OCI-LY1 (cell line): ENCODE results near the gene UST.

Source experiments
- H2AFZ ChIP-seq: fragments of 200-600 bp; sonication (generic), shearing (Covaris generic); 2 replicates; pipeline ENCODE4 v1.6.0; 2014; ENCODE audit warnings: antibody characterized with exemption, mild to moderate bottlenecking, low read length
- H3F3A ChIP-seq: fragments of 200-600 bp; sonication (generic), shearing (Covaris generic); 2 replicates; pipeline ENCODE4 v1.6.0; 2014; ENCODE audit warnings: mild to moderate bottlenecking, antibody characterized with exemption, low read length, moderate library complexity; ENCODE audit not compliant: insufficient read depth
- H3K27ac ChIP-seq: fragments of 200-600 bp; sonication (generic); 2 replicates; pipeline ENCODE4 v1.5.1; 2014; ENCODE audit warnings: low read length, mixed run types, mild to moderate bottlenecking, low read depth; ENCODE audit not compliant: poor library complexity, severe bottlenecking
- H3K27me3 ChIP-seq: fragments of 200-600 bp; sonication (generic); 2 replicates; pipeline ENCODE4 v1.6.0; 2014; ENCODE audit warnings: antibody characterized with exemption, mild to moderate bottlenecking, low read length, moderate library complexity; ENCODE audit not compliant: insufficient read depth
- H3K36me3 ChIP-seq: fragments of 200-600 bp; sonication (generic); 2 replicates; pipeline ENCODE4 v1.6.1; 2014; ENCODE audit warnings: mild to moderate bottlenecking, antibody characterized with exemption, low read length, moderate library complexity, mixed read lengths; ENCODE audit not compliant: insufficient read depth
- H3K4me1 ChIP-seq: fragments of 200-600 bp; sonication (generic); 2 replicates; pipeline ENCODE4 v1.5.1; 2014; ENCODE audit warnings: mild to moderate bottlenecking, low read length, moderate library complexity; ENCODE audit not compliant: insufficient read depth, severe bottlenecking
- H3K4me2 ChIP-seq: fragments of 200-600 bp; sonication (generic), shearing (Covaris generic); 2 replicates; pipeline ENCODE4 v1.6.1; 2014; ENCODE audit warnings: low read length
- H3K4me3 ChIP-seq: fragments of 200-600 bp; sonication (generic); 2 replicates; pipeline ENCODE4 v1.5.1; 2014; ENCODE audit warnings: low read length, low read depth, mild to moderate bottlenecking, mixed read lengths; ENCODE audit not compliant: poor library complexity, severe bottlenecking
- H3K79me2 ChIP-seq: fragments of 200-600 bp; shearing (Covaris generic); 2 replicates; pipeline ENCODE4 v1.6.1; 2016; ENCODE audit warnings: mixed run types, low read length, mixed read lengths; ENCODE audit not compliant: insufficient read depth
- H3K9ac ChIP-seq: fragments of 200-600 bp; sonication (generic), shearing (Covaris generic); 2 replicates; pipeline ENCODE4 v1.6.1; 2014; ENCODE audit warnings: mild to moderate bottlenecking, low read length, mixed read lengths
- H3K9me2 ChIP-seq: fragments of 200-600 bp; sonication (generic), shearing (Covaris generic); 2 replicates; pipeline ENCODE4 v1.6.1; 2014; ENCODE audit warnings: low read depth, mild to moderate bottlenecking, low read length, mixed read lengths
- H3K9me3 ChIP-seq: fragments of 200-600 bp; shearing (Covaris generic); 2 replicates; pipeline ENCODE4 v1.6.1; 2014; ENCODE audit warnings: low read length, mixed read lengths
- H4K20me1 ChIP-seq: fragments of 200-600 bp; sonication (generic), shearing (Covaris generic); 2 replicates; pipeline ENCODE4 v1.6.0; 2016; ENCODE audit warnings: mild to moderate bottlenecking, low read length; ENCODE audit not compliant: insufficient read depth
- CTCF ChIP-seq: fragments of 200-600 bp; sonication (generic), shearing (Covaris generic); IDR thresholded peaks from 2 replicates; pipeline ENCODE4 v1.5.1; 2017; ENCODE audit warnings: mild to moderate bottlenecking, antibody characterized with exemption, low read length, moderate library complexity, mixed read lengths
- EZH2 ChIP-seq: fragments of 200-600 bp; sonication (generic), shearing (Covaris generic); IDR thresholded peaks from 2 replicates; pipeline ENCODE4 v1.8.0; 2017; ENCODE audit warnings: borderline replicate concordance, mixed run types, mild to moderate bottlenecking, antibody characterized with exemption, low read length, moderate library complexity, mixed read lengths

The UST gene

GRCh38 chr6:148831531-148831930 lies 84.7 kb downstream of the UST start:
- no peaks in the 10 kb centered on the region for H3K4me1 ChIP-seq
- H3K9ac ChIP-seq, result no peak overlapping the region
- H4K20me1 ChIP-seq, result no peaks in the 10 kb centered on the region
- no peaks in the 10 kb centered on the region for H3K9me3 ChIP-seq
- no peaks in the 10 kb centered on the region for H3F3A ChIP-seq
- H3K36me3 ChIP-seq, result no peaks in the 10 kb centered on the region
- no peak overlapping the region for H3K4me3 ChIP-seq
- no peak for TF ChIP-seq CTCF
- no peak for TF ChIP-seq EZH2
- no peaks in the 10 kb centered on the region; the same call in 1 of the 2 replicates for H3K27me3 ChIP-seq
- H3K79me2 ChIP-seq, result no peaks in the 10 kb centered on the region
- no peaks in the 10 kb centered on the region for H3K9me2 ChIP-seq
- H3K27ac ChIP-seq, result no peak overlapping the region
- H3K4me2 ChIP-seq, result no peak overlapping the region
- H2AFZ ChIP-seq, result no peak overlapping the region

GRCh38 chr6:148835920-148836441 lies 89.2 kb downstream of the UST start:
- no peak for TF ChIP-seq CTCF
- TF ChIP-seq EZH2, result no peak
- H3K27ac ChIP-seq, result no peak overlapping the region
- no peaks in the 10 kb centered on the region for H3K9me3 ChIP-seq
- no peaks in the 10 kb centered on the region for H4K20me1 ChIP-seq
- no peak overlapping the region for H3K4me2 ChIP-seq
- H3K4me1 ChIP-seq, result no peaks in the 10 kb centered on the region
- H3K79me2 ChIP-seq, result no peaks in the 10 kb centered on the region
- H3K9ac ChIP-seq, result no peak overlapping the region
- H3F3A ChIP-seq, result no peaks in the 10 kb centered on the region
- no peaks in the 10 kb centered on the region for H3K9me2 ChIP-seq
- H2AFZ ChIP-seq, result no peak overlapping the region
- H3K36me3 ChIP-seq, result no peaks in the 10 kb centered on the region
- no peaks in the 10 kb centered on the region; the same call in 1 of the 2 replicates for H3K27me3 ChIP-seq
- no peak overlapping the region for H3K4me3 ChIP-seq

- Histone ChIP-seq H3K36me3 (no peaks in the 10 kb centered on the region), H3K9ac (no peak overlapping the region), H3K9me2 (no peaks in the 10 kb centered on the region), H3K27me3 (no peaks in the 10 kb centered on the region; the same call in 1 of the 2 replicates), H3F3A (no peaks in the 10 kb centered on the region), H3K27ac (no peak overlapping the region), H3K9me3 (no peaks in the 10 kb centered on the region), H3K79me2 (no peaks in the 10 kb centered on the region), H3K4me3 (no peak overlapping the region), H2AFZ (no peak overlapping the region), H4K20me1 (no peaks in the 10 kb centered on the region), H3K4me2 (no peak overlapping the region), H3K4me1 (no peaks in the 10 kb centered on the region)
- TF ChIP-seq CTCF (no peak), EZH2 (no peak)
Measured at GRCh38 chr6:148836751-148837150, 89.9 kb downstream of the UST start.
